HG02623 (cell line): ENCODE results near the gene KCTD18.

ENCODE experiments used
- ATAC-seq: cut with Tn5 transposase; IDR thresholded peaks from one replicate; pipeline ENCODE4 v1.9.1; 2021; ENCODE audit warnings: moderate library complexity; ENCODE audit not compliant: unreplicated experiment

KCTD18 gene

GRCh38 chr2:200509612-200510433 is at the start of gene KCTD18:
TSS of gene KCTD18 (minus strand) at chr2:200510068. CDS start at chr2:200507016, 3,052 bp downstream.
- peak; percentile 98 for ATAC-seq

- ATAC-seq: no peak
Measured at GRCh38 chr2:200540793-200541192, 30.9 kb upstream of the KCTD18 start.

GRCh38 chr2:200538139-200538538 is 28.3 kb upstream of the KCTD18 start:
- ATAC-seq: no peak

- ATAC-seq: no peak
Measured at GRCh38 chr2:200534572-200534971, 24.7 kb upstream of the KCTD18 start.

- ATAC-seq: no peak
Measured at GRCh38 chr2:200533754-200534153, 23.9 kb upstream of the KCTD18 start.

GRCh38 chr2:200528228-200528627 is 18.4 kb upstream of the KCTD18 start:
- no peak for ATAC-seq

- peak; percentile 100 for ATAC-seq
Measured at GRCh38 chr2:200525882-200526651, 16.2 kb upstream of the KCTD18 start, which contains the start of gene SGO2. TSS of gene SGO2 (plus strand) at chr2:200526207. CDS start at chr2:200532976, 6,769 bp downstream.

GRCh38 chr2:200525551-200525881 is 15.6 kb upstream of the KCTD18 start:
- ATAC-seq: no peak

GRCh38 chr2:200525066-200525465 is 15.2 kb upstream of the KCTD18 start:
- no peak for ATAC-seq

GRCh38 chr2:200523604-200524003 is 13.7 kb upstream of the KCTD18 start:
- no peak for ATAC-seq

GRCh38 chr2:200523158-200523557 is 13.3 kb upstream of the KCTD18 start:
- ATAC-seq: no peak

GRCh38 chr2:200515155-200515554 is 5.3 kb upstream of the KCTD18 start:
- no peak for ATAC-seq

- ATAC-seq: no peak
Measured at GRCh38 chr2:200509235-200509611, 645 bp downstream of the KCTD18 start.

- no peak for ATAC-seq
Measured at GRCh38 chr2:200507179-200507578, 2.7 kb downstream of the KCTD18 start.

- ATAC-seq: no peak
Measured at GRCh38 chr2:200506679-200507078, 3.2 kb downstream of the KCTD18 start.

GRCh38 chr2:200502196-200502595 is 7.7 kb downstream of the KCTD18 start:
- no peak for ATAC-seq

- no peak for ATAC-seq
Measured at GRCh38 chr2:200498402-200499162, 11.3 kb downstream of the KCTD18 start.

- no peak for ATAC-seq
Measured at GRCh38 chr2:200496696-200497095, 13.2 kb downstream of the KCTD18 start.

GRCh38 chr2:200494048-200494447 is 15.8 kb downstream of the KCTD18 start:
- no peak for ATAC-seq

GRCh38 chr2:200492656-200493055 is 17.2 kb downstream of the KCTD18 start:
- ATAC-seq: no peak

GRCh38 chr2:200490001-200490400 is 19.9 kb downstream of the KCTD18 start:
- no peak for ATAC-seq
